NCI-H1105 (cell line): ENCODE results near the gene UBE3B.
A peak's percentile ranks its signal among the peaks of the same experiment; 100 is the strongest.

Source experiments
- DNase-seq: peaks from one replicate; lab custom pipeline; 2025; lab: John Stamatoyannopoulos, UW

UBE3B gene

DNA sequence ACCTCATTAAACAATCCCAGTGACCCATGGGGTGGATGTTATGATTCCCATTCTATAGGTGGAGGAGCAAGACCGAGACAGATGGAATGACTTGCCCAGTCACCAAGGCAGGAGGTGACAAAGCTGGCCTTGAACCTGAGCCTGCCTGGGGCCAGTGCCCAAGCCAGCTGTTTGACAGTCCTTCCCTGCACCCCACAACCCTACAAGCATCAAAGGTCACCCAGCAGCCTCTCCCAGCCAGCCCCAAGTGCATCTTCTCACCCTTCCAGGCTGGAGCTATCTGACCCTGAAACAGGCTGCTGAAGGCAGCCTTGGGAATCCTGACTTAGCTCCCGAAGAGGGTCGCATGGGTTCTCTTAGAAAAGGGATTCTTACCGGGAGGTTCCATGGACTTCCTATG is 75.5 kb downstream of the UBE3B start:
- DNase-seq, result no peak

DNA sequence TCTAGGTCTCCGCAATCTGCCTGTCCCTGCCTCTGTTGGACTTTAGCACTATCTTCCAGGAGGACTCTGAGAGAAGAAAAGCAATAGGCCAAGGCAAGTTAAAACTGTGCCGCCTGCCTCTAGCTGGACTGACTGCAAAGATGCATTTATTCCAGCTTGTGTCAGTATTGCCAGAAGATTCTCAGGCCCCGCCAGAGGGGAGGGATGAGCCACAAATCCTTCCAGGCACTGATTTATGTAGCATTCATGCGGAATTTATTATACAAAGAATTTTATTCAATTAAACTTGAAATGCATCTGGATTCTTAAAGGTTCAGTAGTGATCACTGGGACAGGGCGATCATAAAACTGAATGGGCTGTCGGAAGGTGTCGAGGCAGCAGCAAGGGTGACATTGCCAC is 76.0 kb downstream of the UBE3B start:
- DNase-seq, result no peak

- no peak for DNase-seq
Measured at GRCh38 chr12:109553906-109554500, 76.6 kb downstream of the UBE3B start.

DNA sequence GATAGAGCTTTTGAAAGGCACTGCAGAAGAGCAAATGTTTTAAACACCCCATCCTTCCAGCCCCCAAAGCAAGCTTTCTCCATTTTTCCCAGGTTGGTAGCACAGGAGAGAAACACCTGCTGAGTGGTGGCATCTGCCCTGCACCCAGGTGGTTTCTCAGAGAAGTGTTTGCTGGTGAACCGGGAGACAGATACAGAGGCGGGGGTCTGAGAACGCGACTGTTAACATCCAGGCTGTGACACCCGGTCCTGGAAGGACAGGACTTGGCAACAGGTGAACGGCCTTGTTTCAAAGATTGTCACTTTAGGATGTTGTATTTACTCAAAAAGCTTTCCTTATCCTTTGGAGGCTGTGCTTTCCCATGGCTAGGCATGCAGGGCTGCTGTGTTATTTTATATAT is 77.3 kb downstream of the UBE3B start:
- DNase-seq, result no peak

GRCh38 chr12:109555431-109556315 is 78.2 kb downstream of the UBE3B start:
- peak; percentile 41 for DNase-seq

DNA sequence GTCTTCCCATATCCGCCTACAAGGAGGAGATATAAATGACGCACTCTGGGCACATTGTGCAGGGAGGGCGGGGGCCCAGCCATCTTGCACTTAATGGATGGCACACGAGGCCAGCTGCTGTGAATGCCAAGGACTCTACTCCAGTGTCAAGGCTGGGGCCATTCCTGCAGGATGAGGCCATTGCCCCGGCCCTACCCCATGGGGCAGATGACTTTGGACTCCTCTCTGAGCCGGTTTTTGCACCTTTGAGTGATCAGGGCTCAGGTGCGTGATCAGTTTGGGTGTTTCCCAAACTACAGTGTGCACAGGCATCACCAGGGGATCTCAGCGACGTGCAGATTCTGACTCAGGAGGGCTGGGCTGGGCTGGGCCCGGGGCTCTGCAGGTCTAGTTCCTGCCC is 79.8 kb downstream of the UBE3B start:
- no peak for DNase-seq

- no peak for DNase-seq
Measured at GRCh38 chr12:109557805-109558204, 80.4 kb downstream of the UBE3B start.

DNA sequence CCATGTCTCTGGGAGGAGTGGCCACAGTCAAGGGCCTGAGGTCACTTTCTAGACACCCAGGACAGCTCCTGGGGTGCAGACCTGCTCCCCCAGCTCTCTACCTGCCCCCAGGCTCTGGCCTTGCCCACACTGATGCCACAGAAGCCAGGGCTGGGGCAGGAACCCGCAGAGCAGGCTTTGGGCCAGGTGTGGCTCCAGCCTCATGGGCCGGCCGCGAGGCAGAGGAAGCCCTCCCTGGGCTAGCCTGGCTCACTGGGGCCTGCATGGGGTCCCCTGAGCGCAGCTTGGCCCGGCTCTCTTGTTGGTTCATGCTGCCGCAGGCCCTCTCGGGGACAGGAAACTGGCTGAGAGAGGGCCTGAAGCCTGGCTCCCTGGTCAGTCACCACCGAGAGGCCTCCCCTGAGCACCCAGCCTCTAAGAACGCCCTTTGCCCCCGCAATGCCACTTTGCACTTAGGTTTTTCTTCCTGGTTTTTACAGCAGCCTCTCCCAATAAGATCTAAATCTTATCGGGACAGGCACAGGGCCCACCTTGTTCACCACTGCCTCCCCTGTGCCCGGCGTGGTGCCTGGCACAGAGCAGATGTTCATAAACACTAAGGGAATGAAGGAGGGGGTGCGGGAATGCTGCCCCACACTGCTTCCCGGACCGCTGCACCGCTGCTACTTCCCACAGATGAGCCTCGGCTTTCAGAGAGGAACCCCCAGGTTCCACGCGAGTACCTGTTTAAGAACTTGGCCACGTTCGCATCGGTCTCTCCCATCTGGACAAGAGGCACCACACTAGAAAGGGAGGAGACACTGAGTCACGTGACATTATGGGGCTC is 81.2 kb downstream of the UBE3B start:
- no peak for DNase-seq

DNA sequence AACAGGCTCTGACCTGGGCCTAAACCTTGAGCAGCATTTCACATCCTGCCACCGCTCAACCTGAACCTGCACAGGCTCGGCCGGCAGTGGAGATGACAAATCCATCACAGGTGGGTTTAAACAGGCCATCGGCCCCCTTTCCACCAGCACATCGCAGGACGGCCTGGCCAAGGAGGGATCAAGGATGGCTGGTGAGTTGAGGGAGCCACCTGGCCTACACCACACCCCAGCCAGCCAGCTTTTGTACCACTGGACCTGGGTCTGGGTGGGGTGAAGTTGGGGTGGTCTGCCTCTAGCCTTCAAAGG is 81.7 kb downstream of the UBE3B start:
- DNase-seq, result no peak

- DNase-seq, result no peak
Measured at GRCh38 chr12:109559601-109560000, 82.2 kb downstream of the UBE3B start.

DNA sequence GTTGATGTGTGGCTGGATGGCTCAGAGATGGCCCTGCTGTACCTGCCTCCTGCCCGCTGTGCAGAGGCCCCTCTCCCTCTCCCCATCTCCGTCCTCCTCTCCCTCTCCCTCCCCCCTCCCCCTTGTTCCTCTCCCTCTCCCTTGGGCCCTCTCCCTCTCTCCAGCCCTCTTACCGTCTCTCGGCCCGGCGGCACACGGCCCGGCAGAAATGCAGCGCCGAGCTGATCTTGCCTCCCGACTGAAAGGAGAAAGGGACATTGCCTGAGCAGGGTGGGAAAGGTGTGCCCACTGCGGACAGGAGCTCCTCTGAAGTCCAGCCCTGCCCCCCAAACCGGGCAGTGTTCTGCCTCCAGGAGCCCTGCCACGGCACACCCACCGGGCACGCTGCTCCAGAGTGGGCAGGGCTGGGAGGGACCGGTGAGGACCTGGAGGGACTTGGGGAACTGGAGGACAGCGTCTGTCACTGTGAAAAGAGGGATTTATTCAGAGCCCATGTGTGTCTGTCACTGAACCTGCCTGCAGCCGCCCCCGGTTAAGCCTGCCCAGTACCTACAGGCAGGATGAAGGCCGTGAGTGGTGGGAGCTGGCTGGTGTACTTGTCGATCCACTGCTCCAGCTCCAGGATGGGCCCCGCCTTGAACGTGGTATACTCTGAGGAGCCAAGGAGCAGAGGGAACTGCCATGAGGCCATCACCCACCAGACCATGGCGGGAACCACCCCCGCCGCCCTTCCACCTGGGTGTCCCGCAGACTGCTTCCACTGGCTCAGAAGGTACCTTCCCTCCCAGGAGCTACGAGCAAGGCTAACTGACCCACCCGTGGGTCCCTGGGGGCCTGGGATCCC is 83.7 kb downstream of the UBE3B start:
- DNase-seq, result no peak

DNA sequence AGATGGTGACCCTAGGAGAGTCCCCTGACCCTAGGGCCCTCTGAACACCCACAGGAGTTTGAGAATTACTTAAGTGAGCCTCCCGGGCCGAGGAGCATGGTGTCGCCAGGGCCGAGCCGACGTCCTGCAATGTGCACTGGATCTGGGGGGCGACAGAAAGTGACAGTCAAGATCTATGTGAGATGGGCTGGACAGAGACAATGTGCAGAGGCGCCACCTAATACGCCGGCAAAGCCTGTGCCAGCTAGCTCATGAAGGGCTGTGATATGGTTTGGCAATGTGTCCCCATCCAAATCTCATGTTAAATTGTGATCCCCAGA is 84.2 kb downstream of the UBE3B start:
- DNase-seq, result no peak

- DNase-seq, result no peak
Measured at GRCh38 chr12:109562871-109563270, 85.4 kb downstream of the UBE3B start.

GRCh38 chr12:109563291-109564284 is 86.2 kb downstream of the UBE3B start:
- DNase-seq, result no peak

DNA sequence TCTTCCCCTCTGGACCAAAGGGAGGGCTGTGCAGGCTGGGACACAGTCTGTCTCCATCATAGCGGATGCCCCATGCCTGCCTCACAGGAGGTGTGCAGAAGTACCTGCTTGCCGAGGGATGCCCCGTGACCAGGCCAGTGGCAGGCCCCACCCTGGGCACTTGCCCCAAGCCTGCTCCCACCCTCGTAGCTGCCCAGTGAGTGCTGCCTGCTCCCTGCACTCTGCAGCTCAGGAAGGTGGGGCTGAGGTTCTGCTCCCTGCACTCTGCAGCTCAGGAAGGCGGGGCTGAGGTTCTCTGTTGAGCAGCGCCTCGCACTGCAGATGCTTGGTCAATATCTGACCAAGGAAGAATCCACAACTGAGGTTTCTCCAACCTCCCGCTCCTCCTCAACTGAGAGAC is 89.0 kb downstream of the UBE3B start:
- DNase-seq, result no peak

- no peak for DNase-seq
Measured at GRCh38 chr12:109567296-109567695, 89.9 kb downstream of the UBE3B start.

DNA sequence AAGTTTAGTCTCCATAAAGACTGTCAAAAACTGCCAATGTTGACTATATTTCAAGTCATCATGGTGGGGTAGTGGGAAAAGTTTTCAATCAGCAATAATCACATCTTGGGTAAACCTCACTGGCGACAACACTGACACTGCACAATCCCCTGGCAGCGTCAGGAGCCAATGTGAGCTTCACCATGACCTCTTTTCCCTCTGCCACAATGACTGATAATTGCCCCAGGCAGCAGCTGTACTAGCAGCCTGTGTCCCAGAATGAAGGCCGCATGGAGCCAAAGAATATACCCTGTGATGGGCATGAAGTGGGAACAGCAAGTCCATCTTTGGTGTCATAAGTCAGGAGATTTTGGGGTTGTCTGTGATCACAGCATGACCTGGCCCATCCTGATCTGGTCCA is 90.5 kb downstream of the UBE3B start:
- no peak for DNase-seq

DNA sequence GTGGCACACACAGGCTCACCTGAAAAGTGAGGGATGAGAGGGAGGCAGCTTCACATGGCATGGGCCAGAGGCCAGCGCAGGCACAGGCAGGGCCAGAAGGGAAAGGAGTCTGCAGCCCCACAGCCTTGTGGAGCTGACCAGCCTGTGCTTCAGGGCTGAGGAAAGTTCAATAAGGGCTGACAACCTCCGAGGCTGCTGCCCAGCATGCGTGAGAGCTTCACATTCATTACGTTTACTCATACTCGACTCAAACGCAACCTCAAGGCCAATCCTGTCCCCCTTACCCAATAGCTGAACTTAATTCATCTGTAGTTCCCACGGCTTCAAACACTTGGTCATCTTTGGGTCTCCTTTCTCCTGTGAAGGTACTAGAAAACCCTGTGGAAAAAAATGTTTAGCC is 91.1 kb downstream of the UBE3B start:
- no peak for DNase-seq

DNA sequence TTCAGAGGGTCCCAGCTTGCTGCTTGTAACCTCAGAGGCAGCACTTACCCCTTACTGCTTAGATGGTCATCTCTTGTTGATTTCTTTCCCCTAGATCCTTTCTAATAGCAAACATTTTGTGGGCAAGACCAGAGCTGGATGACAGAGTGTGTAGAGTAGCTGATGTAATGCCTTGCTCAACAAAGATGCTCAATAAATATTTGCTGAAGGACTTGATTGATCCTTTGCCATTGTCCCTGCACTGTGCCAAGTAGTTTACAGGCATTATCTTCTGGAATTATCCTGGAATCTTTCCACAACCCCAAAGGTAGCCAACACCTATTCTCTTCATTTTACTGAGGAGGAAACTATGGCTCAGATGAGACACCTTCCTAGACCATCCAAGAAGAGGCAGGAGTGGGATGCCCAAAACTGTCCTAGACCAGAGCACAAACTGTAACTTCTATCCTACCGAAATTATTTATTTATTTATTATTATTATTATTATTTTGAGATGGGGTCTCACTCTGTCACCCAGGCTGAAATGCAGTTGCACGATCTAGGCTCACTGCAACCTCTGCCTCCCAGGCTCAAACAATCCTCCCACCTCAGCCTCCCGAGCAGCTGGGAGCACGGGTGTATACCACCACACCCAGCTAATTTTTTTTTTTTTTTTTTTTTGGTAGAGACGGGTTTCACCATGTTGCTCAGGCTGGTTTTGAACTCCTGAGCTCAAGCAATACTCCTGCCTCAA is 94.5 kb downstream of the UBE3B start:
- DNase-seq, result no peak

GRCh38 chr12:109572506-109572845 is 95.0 kb downstream of the UBE3B start:
- DNase-seq, result no peak
